PC-9 (cell line): ENCODE data around the gene SRGAP3.

Experiments used
- EZH2 ChIP-seq: fragments of 200-600 bp; sonication (generic); IDR thresholded peaks from 2 replicates; pipeline ENCODE4 v1.8.0; 2017; ENCODE audit warnings: antibody characterized with exemption, low read depth
- TF ChIP-seq, protein P1 (sequence below): fragments of 200-600 bp; sonication (generic); conservative IDR thresholded peaks from 2 replicates; pipeline ENCODE4 v1.6.1; 2017; ENCODE audit warnings: mixed run types, antibody characterized with exemption, mild to moderate bottlenecking, moderate library complexity

- TF ChIP-seq, protein P1, sequence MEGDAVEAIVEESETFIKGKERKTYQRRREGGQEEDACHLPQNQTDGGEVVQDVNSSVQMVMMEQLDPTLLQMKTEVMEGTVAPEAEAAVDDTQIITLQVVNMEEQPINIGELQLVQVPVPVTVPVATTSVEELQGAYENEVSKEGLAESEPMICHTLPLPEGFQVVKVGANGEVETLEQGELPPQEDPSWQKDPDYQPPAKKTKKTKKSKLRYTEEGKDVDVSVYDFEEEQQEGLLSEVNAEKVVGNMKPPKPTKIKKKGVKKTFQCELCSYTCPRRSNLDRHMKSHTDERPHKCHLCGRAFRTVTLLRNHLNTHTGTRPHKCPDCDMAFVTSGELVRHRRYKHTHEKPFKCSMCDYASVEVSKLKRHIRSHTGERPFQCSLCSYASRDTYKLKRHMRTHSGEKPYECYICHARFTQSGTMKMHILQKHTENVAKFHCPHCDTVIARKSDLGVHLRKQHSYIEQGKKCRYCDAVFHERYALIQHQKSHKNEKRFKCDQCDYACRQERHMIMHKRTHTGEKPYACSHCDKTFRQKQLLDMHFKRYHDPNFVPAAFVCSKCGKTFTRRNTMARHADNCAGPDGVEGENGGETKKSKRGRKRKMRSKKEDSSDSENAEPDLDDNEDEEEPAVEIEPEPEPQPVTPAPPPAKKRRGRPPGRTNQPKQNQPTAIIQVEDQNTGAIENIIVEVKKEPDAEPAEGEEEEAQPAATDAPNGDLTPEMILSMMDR: no peak
- no peak for TF ChIP-seq EZH2
These were observed 27.4 kb downstream of the SRGAP3 start for GRCh38 chr3:9222049-9222448.
